Measurements from ENCODE around the gene CCDC6. TPM values are rescaled to one million over a fixed set of nuclear protein-coding genes. Genes with fewer than 3 reads are reported as not detected.

The CCDC6 gene
- total RNA-seq, 4 donors from 2014 or later, result 65.5 to 104 (median 76.2) TPM

DNA sequence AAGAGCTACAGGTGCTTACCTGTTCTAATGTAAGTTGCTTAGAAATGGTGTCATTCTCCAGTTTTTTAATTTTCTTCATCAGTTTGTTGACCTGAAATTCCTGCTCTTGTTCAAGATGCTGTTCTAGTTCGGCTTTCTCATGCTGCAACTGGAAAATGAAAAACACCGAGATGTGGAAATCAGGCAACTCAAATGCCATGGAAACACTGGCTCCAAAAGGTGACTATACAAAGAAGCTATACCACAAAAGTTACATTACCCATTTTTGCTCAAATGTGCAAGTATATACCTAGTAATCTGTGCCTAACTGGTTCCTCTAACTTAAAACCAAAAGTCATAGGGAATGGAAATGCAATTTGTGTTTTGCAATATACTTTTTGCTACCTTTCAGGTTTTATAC is 73.8 kb downstream of the CCDC6 start:
- H3K4me3 ChIP-seq (ENCODE audit: low read depth, poor library complexity, severe bottlenecking), result no peak overlapping the region
- TF ChIP-seq, protein P1, sequence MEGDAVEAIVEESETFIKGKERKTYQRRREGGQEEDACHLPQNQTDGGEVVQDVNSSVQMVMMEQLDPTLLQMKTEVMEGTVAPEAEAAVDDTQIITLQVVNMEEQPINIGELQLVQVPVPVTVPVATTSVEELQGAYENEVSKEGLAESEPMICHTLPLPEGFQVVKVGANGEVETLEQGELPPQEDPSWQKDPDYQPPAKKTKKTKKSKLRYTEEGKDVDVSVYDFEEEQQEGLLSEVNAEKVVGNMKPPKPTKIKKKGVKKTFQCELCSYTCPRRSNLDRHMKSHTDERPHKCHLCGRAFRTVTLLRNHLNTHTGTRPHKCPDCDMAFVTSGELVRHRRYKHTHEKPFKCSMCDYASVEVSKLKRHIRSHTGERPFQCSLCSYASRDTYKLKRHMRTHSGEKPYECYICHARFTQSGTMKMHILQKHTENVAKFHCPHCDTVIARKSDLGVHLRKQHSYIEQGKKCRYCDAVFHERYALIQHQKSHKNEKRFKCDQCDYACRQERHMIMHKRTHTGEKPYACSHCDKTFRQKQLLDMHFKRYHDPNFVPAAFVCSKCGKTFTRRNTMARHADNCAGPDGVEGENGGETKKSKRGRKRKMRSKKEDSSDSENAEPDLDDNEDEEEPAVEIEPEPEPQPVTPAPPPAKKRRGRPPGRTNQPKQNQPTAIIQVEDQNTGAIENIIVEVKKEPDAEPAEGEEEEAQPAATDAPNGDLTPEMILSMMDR (IDR thresholded peaks at IDR 0.05), result no peak
- no peak for TF ChIP-seq POLR2A (IDR thresholded peaks at IDR 0.05)
- intact Hi-C loops (cut with DNase I; ENCODE audit: low total_unique reads), result loop anchor here (10.0 kb wide), 1 partner anchor 212 kb away; no protein-coding TSS in a partner anchor
- no peak for DNase-seq (ENCODE audit: low spot score in 2 of 2)
- 87 to 89% methylated on average over 2 of the region's 2 CpGs for WGBS, 2 donors

DNA sequence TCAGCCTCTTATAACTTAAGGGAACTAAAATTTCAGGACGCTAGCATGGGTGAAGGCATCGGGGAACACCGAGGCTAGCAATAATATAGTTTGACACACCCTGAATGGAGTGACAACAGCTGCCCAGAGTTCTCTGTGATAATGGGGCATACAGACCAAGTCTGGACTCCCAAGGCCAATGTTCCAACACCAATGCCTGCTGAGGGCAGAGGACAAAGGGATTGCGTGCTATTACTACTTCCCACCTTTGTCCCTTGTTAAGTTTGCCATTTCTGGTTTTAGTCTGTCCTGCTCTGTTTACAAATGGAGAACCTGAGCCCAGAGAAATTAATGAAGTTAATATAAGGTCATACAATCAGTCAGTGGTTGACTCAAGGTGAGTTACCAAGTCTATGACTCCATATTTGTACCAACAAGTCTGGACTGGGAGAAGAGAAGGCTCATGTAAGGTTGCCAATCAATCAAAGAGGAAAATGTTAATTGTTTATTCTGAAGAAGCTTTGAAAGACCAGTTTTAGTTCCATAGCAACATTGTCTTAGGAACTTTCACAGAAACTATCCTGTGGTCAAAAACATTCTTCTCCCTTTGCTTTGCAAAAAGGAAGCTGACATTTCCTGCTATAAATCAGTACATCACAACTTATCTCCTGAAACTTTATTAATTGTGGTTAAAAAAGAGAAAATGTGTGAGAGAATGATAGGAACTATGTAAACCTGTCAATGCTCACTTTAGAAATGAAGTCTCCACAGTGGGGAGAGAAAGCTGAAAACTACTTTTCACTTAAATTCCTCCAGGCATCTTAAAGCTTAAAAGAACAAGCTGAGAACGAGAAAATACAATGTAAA is 74.5 kb downstream of the CCDC6 start:
- TF ChIP-seq POLR2A (IDR thresholded peaks at IDR 0.05), result no peak
- TF ChIP-seq, protein P1 (IDR thresholded peaks at IDR 0.05), result no peak
- intact Hi-C loops (cut with DNase I; ENCODE audit: low total_unique reads), result loop anchor here (10.0 kb wide), 1 partner anchor 213 kb away; no protein-coding TSS in a partner anchor
- no peak overlapping the region for H3K4me3 ChIP-seq (ENCODE audit: low read depth, poor library complexity, severe bottlenecking)
- no peak for DNase-seq (ENCODE audit: low spot score in 2 of 2)
- WGBS, 2 donors, result 86 to 89% methylated on average over 5 of the region's 5 CpGs

DNA sequence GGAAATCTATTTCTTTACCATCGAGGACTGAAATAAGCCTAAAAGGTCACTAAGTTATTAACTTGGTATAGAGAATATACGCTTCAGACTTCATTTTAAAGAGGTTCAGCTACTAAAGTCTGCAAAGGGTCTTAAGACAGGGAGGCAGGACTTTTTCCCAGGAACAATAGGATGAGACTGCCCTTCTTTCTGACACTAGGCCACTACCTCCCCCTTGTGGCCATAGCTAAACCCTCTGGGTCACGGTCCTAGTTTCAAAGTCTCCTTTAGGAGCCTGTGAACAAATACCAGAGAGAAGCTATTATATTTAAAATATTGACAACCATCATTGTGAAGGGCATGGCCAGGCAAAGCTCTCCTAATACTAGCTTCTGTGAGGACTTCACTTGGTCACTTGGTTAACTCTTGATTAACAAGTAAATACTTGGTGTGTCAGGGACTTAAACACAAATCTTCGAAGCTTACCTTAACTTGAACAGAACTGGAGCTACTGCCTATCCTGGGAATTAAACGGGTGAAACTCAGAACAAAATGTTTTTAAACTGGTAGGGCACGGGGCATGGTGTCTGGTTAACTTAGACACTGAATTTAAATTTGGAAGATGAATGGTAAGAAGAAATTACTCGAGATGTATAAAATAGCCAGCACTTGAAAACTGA is 75.6 kb downstream of the CCDC6 start:
- 81 to 83% methylated on average over 7 of the region's 7 CpGs for WGBS, 2 donors
- TF ChIP-seq, protein P1 (IDR thresholded peaks at IDR 0.05), result peak in 1 of 3 donors; percentile 17
- TF ChIP-seq POLR2A (IDR thresholded peaks at IDR 0.05), result no peak
- DNase-seq (ENCODE audit: low spot score in 2 of 2), result no peak
- no peak overlapping the region for H3K4me3 ChIP-seq (ENCODE audit: low read depth, poor library complexity, severe bottlenecking)
- intact Hi-C loops (cut with DNase I; ENCODE audit: low total_unique reads), result loop anchor here (10.0 kb wide), 1 partner anchor 214 kb away; no protein-coding TSS in a partner anchor

DNA sequence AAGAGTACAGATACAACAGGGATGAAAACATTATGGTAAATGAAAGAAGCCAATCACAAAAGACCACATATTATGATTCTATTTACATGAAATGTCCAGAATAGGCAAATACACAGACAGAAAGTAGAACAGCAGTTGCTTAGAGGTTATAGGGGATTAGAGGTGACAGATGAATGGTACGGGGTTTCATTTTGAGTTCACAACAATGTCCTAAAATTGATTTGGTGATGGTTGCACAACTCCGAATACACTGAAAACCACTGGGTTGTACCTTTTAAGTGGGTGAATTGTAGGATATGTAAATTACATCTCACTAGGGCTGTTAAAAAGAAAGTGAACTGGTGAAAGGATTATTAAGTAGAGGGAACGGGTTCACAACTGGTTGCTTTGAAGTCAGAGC is 76.8 kb downstream of the CCDC6 start:
- H3K4me3 ChIP-seq (ENCODE audit: low read depth, poor library complexity, severe bottlenecking), result no peak overlapping the region
- WGBS, 2 donors, result 93 to 94% methylated on average over 3 of the region's 3 CpGs
- no peak for DNase-seq (ENCODE audit: low spot score in 2 of 2)
- intact Hi-C loops (cut with DNase I; ENCODE audit: low total_unique reads), result loop anchor here (10.0 kb wide), 1 partner anchor 195 kb away; no protein-coding TSS in a partner anchor
- TF ChIP-seq, protein P1 (IDR thresholded peaks at IDR 0.05), result no peak
- no peak for TF ChIP-seq POLR2A (IDR thresholded peaks at IDR 0.05)

DNA sequence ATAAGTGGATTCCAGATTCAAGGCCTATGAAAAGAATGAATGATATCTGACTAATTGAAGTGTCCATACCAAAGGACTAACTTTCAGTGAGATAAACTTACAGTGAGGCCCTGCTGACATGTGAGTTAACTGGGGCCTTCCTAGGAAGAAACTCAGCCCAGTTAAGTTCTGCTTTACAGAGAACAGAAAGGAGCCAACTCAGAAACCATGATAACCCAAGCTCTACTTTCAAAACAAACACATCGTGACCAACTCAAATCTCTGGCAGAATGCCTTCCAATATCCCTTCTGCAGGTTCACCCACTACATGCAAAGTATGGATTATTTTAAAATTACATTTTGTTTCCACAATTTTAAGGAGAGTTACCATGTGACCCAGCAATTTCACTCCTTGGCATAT is 77.3 kb downstream of the CCDC6 start:
- TF ChIP-seq, protein P1 (IDR thresholded peaks at IDR 0.05), result no peak
- no peak for TF ChIP-seq POLR2A (IDR thresholded peaks at IDR 0.05)
- intact Hi-C loops (cut with DNase I; ENCODE audit: low total_unique reads), result loop anchor here (10.0 kb wide), 1 partner anchor 194 kb away; no protein-coding TSS in a partner anchor
- DNase-seq (ENCODE audit: low spot score in 2 of 2), result no peak

More for the DNA sequence above, 77.3 kb downstream of the CCDC6 start:
- no peak overlapping the region for H3K4me3 ChIP-seq (ENCODE audit: low read depth, poor library complexity, severe bottlenecking)
- WGBS, 2 donors, result 39 to 52% methylated on average over 1 of the region's 1 CpG

Data from lower leg skin (tissue), 4 donors.